Measurements from ENCODE around the gene RPH3AL.

- TF ChIP-seq EZH2 (IDR thresholded peaks at IDR 0.05; ENCODE audit: borderline replicate concordance, insufficient read depth, low read length, poor library complexity, severe bottlenecking) = no peak
- no peak for TF ChIP-seq REST (IDR thresholded peaks at IDR 0.05; ENCODE audit: borderline replicate concordance)
- no peak for TF ChIP-seq RAD21 (conservative IDR thresholded peaks at IDR 0.05)
- TF ChIP-seq CTCF (IDR thresholded peaks at IDR 0.05; ENCODE audit: poor library complexity, severe bottlenecking) = no peak
- TF ChIP-seq EP300 (conservative IDR thresholded peaks at IDR 0.05; ENCODE audit: poor library complexity, severe bottlenecking) = no peak
- no peak for TF ChIP-seq POLR2AphosphoS5 (IDR thresholded peaks at IDR 0.05)
- no peak for TF ChIP-seq MXI1 (conservative IDR thresholded peaks at IDR 0.05; ENCODE audit: poor library complexity, severe bottlenecking)
- no peak for TF ChIP-seq TAF1 (IDR thresholded peaks at IDR 0.05; ENCODE audit: low read depth)
- TF ChIP-seq SMC3 (conservative IDR thresholded peaks at IDR 0.05; ENCODE audit: poor library complexity) = no peak
These were observed 101.9 kb downstream of the RPH3AL start for GRCh38 chr17:250487-251300.

All from neural cell (in vitro differentiated cells).